ENCODE measurements around the gene POLR2L. TPM values are rescaled to one million over a fixed set of nuclear protein-coding genes. Genes with fewer than 3 reads are reported as not detected.

The POLR2L gene
- total RNA-seq, 1 donor from 2014 or later: 106 TPM

- H3K27ac Mint-ChIP-seq: no peak overlapping the region
- no peaks in the 10 kb centered on the region for H3K9me3 Mint-ChIP-seq
- H3K4me1 Mint-ChIP-seq (ENCODE audit: unreplicated experiment): no peaks in the 10 kb centered on the region
- no peak overlapping the region for H3K4me3 Mint-ChIP-seq
- no peaks in the 10 kb centered on the region for H3K36me3 Mint-ChIP-seq
- H3K27me3 Mint-ChIP-seq: no peaks in the 10 kb centered on the region
- TF ChIP-seq CTCF (conservative IDR thresholded peaks at IDR 0.05): no peak
- DNase-seq (ENCODE audit: extremely low spot score, unreplicated experiment): no peak
These were observed 46.2 kb upstream of the POLR2L start for GRCh38 chr11:888310-889212.

GRCh38 chr11:887589-887988, 45.3 kb upstream of the POLR2L start:
- H3K36me3 Mint-ChIP-seq: peaks cover under 1% of the 10 kb centered on the region
- H3K4me3 Mint-ChIP-seq: no peak overlapping the region
- H3K4me1 Mint-ChIP-seq (ENCODE audit: unreplicated experiment): no peaks in the 10 kb centered on the region
- no peak for TF ChIP-seq CTCF (conservative IDR thresholded peaks at IDR 0.05)
- DNase-seq (ENCODE audit: extremely low spot score, unreplicated experiment): no peak
- no peak overlapping the region for H3K27ac Mint-ChIP-seq
- no peaks in the 10 kb centered on the region for H3K9me3 Mint-ChIP-seq
- H3K27me3 Mint-ChIP-seq: no peaks in the 10 kb centered on the region

- Mint-ChIP-seq H3K9me3 (no peaks in the 10 kb centered on the region), H3K4me1 (ENCODE audit: unreplicated experiment) (no peaks in the 10 kb centered on the region), H3K27ac (no peak overlapping the region), H3K36me3 (peaks cover 3% of the 10 kb centered on the region), H3K4me3 (no peak overlapping the region), H3K27me3 (no peaks in the 10 kb centered on the region)
- no peak for DNase-seq (ENCODE audit: extremely low spot score, unreplicated experiment)
- TF ChIP-seq CTCF (conservative IDR thresholded peaks at IDR 0.05): no peak
These were observed 44.2 kb upstream of the POLR2L start for GRCh38 chr11:886568-886967.

- Mint-ChIP-seq H3K36me3 (peaks cover 3% of the 10 kb centered on the region), H3K27me3 (no peaks in the 10 kb centered on the region), H3K4me3 (no peak overlapping the region), H3K4me1 (ENCODE audit: unreplicated experiment) (no peaks in the 10 kb centered on the region), H3K27ac (no peak overlapping the region), H3K9me3 (no peaks in the 10 kb centered on the region)
- TF ChIP-seq CTCF (conservative IDR thresholded peaks at IDR 0.05): no peak
- no peak for DNase-seq (ENCODE audit: extremely low spot score, unreplicated experiment)
These were observed 42.3 kb upstream of the POLR2L start for GRCh38 chr11:884578-885070.

- DNase-seq (ENCODE audit: extremely low spot score, unreplicated experiment): no peak
- Mint-ChIP-seq H3K27me3 (no peaks in the 10 kb centered on the region), H3K36me3 (peaks cover 3% of the 10 kb centered on the region), H3K9me3 (no peaks in the 10 kb centered on the region), H3K27ac (no peak overlapping the region), H3K4me1 (ENCODE audit: unreplicated experiment) (no peaks in the 10 kb centered on the region), H3K4me3 (no peak overlapping the region)
- TF ChIP-seq CTCF (conservative IDR thresholded peaks at IDR 0.05): no peak
These were observed 41.2 kb upstream of the POLR2L start for GRCh38 chr11:883527-883926.

All from type B pancreatic cell (in vitro differentiated cells).